HEK293 (cell line): ENCODE measurements around the gene GPR4.

ENCODE experiments used
- CTCF ChIP-seq: fragments of 450-650 bp; formaldehyde crosslinking; IDR thresholded peaks from 2 replicates; pipeline ENCODE4 v1.5.1; 2016; ENCODE audit warnings: missing biosample characterization, missing genetic modification characterization
- SETDB1 ChIP-seq: IDR thresholded peaks from one replicate; pipeline ENCODE4 v1.6.1; 2017; ENCODE audit warnings: mild to moderate bottlenecking, low read length, moderate library complexity, mixed read lengths; ENCODE audit not compliant: insufficient read length
- ZNF394 ChIP-seq: fragments of 450-650 bp; formaldehyde crosslinking; IDR thresholded peaks from 2 replicates; pipeline ENCODE4 v1.5.1; 2016; ENCODE audit warnings: missing biosample characterization, missing genetic modification characterization, mild to moderate bottlenecking, moderate library complexity, borderline replicate concordance
- ZNF658 ChIP-seq: fragments of 450-650 bp; formaldehyde crosslinking; IDR thresholded peaks from 2 replicates; pipeline ENCODE4; 2016; ENCODE audit warnings: missing biosample characterization, missing genetic modification characterization
- ZNF830 ChIP-seq: fragments of 450-650 bp; IDR thresholded peaks from 2 replicates; pipeline ENCODE4 v1.5.0; 2018; ENCODE audit warnings: missing biosample characterization, missing genetic modification characterization, low read depth, mild to moderate bottlenecking, moderate library complexity

GRCh38 chr19:45590300-45591003 is 11.6 kb downstream of the GPR4 start:
- TF ChIP-seq ZNF830 (tag by site-specific recombination) (no peak), CTCF (tag by site-specific recombination) (no peak), ZNF394 (tag by site-specific recombination) (no peak), ZNF658 (tag by site-specific recombination) (no peak), SETDB1 (no peak)
